Activated CD4-positive, CD25-positive, alpha-beta regulatory T cell treated with anti-CD3 and anti-CD28 coated beads, Interleukin-2, amount 50 U/mL, for 24 hours (primary cell): ENCODE measurements around the gene UBE2J1.
"Not testable (repeated sequence)": the region's sequence is repeated elsewhere in the genome, so short reads cannot be mapped to it uniquely, and the experiment has no call there.

Experiments
- ATAC-seq, 2 donors: fragments of 150-1000 bp; cut with Tn5 transposase; one replicate each; pipeline ENCODE4 v1.10.0; 2021; ENCODE audit warnings: mild to moderate bottlenecking in 1 of 2, moderate library complexity in 1 of 2

Gene UBE2J1, protein sequence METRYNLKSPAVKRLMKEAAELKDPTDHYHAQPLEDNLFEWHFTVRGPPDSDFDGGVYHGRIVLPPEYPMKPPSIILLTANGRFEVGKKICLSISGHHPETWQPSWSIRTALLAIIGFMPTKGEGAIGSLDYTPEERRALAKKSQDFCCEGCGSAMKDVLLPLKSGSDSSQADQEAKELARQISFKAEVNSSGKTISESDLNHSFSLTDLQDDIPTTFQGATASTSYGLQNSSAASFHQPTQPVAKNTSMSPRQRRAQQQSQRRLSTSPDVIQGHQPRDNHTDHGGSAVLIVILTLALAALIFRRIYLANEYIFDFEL

DNA sequence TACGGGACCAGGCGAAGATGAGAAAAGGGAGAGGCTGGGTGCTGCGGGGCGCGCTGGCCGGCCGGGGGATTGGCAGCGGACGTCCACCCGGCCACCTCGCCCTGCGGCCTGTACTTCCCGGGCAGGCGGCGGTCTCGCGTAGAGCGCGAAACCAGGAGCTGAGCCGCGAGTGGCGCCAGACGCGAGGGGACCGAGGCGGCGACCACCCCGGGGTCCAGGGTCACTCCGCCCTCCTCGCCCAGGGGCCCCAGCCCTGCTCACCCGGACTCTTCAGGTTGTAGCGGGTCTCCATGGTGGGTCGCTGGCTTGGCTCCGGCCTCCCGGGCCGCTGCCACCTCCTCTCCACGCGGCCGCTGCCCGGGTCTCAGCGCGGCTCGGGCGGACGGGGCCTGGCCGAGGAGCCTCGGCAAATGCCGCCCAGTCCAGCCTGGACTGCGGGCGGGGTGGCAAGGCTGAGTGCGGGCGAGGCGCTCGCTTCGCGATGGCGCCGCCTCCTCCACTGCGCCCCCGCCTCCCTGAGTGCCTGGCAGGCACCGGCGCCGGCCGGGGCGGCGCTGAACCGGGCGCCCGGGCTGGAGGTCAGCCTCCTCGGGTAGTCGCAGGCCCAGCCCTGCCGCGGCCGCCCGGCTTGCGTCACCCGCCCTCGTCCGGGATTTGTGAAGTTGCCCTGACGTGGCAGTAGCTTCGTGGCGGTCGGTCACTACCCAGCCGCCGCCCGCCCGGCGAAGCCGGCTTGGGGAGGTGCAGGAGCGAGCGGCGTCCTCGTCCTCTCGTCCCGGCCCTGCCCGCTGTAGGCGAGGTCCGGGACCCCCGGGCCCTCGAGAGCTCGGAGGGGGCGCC is at the start of gene UBE2J1:
UBE2J1 (minus strand) TSS at position 445 of the 840 bp plus-strand sequence; CDS start at position 292, 153 bp downstream.
- peak; percentile 84 to 87 for ATAC-seq

DNA sequence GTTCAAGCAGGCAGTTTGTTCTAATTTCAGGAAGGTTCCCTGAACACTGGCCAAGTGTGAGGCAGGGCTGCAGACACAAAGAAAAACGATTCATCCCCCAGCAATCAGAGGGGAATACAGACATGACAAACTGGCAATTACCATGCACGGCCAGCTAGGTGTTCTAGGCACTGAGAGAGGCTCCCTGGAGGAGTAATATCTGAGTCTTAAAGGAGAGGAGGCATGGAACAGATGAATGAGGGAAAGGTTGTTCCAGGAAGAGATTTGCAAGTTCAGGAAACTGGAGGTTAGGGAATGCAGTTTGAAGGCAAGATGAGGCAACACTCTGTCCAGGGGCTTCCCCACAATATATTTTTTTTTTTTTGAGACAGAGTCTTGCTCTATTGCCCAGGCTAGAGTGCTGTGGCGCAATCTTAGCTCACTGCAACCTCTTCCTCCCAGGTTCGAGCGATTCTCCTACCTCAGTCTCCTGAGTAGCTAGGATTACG is 48.4 kb upstream of the UBE2J1 start:
- no peak for ATAC-seq

DNA sequence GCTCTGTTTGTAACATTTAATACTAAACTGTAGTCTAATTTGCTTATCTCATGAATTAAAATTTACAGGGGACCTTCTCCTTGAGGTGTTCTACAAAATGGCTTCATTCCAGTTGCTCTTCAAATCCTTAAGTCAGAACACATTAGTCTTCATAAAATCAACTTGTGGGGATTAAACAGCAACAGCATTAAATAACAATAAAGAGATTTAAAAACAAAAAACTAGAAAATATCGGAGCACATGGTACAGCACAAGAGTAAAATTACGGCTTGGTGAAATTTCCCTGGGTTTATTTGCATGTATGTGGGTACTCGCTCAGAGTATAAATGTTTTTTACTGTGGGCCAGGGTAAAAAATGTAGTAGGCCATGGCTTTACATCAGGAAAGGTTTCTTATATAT is 47.5 kb upstream of the UBE2J1 start:
- ATAC-seq, result no peak

DNA sequence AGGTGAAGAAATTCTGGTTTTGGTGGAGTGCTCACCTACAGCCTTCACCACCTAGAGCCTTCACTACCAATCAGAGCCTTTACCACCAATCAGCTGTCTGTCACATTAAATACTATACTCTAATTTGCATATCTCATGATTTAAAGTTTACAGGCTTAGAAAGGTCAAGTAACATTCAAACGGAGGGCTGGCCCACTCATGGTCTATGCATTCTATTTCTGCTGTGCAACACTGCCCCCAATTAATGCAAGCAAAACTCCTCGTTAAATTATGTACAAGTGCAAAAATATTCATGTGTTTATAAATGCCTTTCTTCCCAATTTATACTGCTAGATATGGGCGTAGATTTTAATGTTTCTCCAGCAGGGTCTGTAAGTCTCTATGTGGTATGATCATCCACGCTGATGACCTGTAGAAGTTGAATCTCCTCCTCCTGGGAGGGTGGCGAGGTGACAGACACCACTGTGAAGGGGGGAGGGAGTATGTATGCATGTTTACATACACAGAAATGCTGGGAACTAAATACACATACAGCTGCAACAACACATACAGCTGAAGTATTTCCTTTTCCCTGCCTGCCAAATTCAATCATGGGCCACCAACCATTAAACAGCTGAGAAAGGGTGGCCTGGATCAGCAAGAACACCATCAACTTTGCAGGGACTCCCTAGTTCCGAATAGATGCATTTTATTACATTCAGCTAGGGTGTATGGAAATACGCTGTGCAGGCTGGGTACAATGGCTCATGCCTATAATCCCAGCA is 46.4 kb upstream of the UBE2J1 start:
- ATAC-seq, result no peak

DNA sequence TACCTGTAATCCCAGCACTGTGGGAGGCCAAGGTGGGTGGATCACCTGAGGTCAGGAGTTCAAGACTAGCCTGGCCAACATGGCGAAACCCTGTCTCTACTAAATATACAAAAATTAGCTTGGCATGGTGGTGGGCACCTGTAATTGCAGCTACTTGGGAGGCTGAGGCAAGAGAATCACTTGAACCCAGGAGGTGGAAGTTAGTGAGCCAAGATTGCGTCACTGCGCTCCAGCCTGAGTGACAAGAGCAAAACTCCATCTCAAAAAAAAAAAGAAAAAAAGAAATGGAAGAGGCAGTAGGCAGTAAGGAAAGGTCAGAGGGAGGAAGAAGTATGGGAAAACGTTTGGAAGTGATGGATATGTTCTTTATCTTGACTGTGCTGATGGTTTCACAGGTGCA is 45.4 kb upstream of the UBE2J1 start:
- not testable (repeated sequence) for ATAC-seq

DNA sequence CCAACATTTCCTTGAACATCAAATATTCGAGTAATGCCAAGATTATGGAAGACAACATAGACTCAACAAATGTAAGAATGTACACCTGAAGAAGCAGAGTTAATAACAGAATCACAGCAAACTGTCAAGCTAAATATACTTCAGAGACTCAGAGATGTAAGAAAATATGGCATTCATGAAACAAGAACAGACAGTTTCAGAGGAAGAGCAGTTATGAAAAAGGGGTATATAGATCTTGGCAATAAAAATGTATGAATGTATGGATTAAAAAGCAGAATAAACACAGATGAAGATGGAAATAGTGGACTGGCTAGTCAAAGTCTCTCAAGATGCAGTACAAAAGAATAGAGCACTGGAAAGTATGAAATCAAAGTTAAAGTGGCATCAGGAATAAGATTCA is 41.1 kb upstream of the UBE2J1 start:
- ATAC-seq, result no peak

DNA sequence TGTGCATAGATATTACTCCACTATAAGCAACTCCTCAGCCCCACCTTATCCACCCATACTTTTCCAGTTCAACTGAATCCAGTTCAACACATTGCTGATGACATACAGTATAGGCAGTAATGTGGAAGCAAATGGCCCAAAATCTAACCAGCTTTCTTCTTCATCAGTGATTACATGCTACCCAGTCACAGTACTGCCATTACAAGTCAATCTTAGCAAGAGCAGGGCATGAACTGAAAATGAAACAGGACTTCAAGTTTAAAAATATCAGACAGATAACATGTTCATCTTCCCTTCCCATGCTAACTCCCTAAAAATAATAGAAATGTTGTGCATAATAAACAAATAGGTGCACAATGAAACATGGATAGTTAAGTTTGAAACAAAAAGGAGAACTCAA is 40.3 kb upstream of the UBE2J1 start:
- ATAC-seq, result no peak

DNA sequence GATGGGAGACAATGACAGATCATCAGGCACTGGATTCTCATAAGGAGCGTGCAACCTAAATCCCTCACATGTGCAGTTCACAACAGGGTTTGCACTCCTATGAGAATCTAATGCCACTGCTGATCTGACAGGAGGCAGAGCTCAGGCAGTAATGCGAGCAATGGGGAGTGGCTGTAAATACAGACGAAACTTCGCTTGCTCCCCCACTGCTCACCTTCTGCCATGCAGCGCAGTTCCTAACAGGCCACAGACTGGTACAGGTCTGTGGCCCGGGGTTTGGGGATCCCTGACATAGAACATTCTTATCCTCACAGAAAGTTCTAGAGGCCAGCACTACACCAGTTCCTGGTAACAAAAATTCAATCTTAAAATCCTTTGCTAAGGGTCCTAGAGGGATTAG is 36.3 kb upstream of the UBE2J1 start:
- no peak for ATAC-seq

DNA sequence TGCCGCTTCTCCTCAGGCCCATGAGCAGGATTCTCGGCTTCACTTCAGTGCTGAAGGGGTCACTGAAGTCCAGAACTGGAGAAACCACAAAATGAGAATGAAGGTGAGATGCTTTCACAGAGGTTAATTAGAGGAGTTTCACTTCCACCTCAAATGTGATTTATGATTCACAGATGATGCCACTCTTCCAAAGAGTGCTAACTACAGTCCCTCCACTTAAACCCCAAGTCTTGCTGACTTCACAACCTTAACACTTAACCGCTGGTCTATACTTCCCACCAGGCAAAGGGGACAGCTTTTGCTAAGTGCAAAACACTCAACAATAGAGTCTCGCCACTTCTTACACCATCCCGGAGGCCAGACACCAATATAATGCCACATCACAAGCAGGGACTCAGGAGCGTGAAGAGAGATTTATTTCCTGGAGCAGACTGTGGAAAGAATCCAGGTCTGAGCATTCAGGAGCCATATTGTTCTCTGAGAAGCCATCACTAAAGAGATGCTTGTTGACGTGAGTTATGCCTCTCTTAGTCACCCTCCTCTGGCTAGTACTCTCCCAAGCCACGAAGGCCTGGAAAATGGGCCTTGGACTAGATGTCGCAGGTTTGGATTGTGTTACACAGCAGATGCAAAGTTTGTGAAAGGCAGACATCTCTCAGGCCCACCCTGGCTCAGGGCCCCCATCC is 35.1 kb upstream of the UBE2J1 start:
- peak in 1 of 2 donors; percentile 38 for ATAC-seq

DNA sequence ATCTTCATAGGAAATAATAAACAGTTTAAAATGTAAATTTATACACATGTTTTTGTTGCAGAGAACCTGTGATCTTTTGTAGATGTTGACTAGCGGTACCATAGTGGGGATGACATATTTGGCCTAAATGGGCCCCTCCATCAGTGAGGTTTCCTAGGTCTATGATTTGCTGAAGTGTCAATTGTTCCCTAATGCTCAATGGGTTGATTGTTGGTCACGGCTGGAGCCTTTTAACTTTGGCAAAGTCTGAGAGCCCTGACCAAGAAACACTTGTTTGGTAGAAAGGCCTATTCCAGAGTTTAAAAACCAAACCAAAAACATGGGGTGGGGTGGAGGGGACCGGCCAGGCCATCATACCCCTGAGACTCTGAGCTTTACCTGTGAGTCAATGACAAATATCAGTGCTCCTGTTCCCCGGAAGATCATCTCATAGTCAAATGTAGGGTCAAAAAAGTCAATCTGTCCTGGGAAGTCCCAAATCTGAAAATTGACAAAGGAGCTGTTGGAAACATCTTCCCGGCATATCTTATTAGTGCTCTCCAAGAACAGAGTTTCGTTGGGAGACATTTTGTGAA is 34.5 kb upstream of the UBE2J1 start:
- no peak for ATAC-seq

DNA sequence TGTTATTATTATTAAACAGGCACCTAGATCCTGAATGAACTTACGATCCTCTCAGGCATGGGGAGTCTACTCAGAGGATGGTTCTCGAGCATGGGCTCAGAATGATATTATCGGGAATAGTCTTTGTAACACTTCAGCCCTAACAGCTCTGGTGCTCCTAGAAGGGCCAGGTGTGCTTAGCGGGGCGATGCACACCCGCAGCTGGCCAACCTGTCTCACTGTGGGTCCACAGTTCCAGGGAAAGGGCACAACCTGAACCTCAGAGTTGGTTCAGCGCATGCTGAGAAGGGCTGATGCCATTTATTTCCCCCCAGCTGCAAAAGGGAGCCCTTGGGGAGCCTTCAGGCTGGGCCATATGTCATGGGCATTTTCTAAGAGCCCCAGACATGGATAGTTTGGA is 33.3 kb upstream of the UBE2J1 start:
- ATAC-seq, result no peak

DNA sequence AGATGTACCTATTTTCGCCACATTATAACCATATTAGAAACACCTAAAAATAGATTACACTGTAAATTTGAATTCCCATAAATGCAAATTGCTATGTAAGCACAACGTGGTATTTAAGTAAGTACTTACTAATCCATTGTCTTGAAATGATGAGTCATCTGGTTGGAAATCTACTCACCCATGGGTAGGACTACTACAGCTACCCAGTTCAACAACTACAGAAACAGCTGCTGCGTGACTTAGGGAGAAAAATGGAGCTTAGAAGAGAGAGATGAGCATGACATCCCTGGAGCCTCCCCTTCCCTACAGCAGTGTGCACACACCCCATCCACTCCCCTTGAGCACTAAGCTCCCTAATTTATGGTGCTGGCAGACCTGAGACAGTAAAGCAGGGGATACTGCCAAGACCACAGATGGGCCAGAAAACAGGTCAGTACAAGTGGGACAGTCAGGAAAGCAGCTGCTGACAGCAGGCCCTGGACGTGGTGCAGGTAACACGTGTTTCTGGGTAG is 32.7 kb upstream of the UBE2J1 start:
- ATAC-seq, result peak in 1 of 2 donors; percentile 48

DNA sequence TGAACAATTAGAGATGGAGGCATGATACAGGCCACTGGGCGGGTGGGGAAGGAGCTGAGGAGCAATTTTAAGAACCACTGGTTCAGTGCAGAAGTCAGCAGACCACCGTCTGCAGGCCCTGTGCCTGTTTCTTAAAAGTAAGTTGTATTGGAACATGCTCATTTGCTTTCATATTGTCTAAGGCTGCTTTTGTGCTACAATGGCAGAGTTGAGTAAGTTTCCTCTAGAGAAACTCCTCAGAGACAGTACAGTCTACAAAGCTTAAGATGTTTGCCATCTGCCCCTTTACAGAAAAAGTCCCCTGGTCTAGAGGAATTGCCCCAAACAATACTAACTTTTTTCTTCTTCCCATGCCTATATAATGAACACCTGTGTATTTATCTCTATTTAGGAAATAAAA is 28.5 kb upstream of the UBE2J1 start:
- no peak for ATAC-seq

DNA sequence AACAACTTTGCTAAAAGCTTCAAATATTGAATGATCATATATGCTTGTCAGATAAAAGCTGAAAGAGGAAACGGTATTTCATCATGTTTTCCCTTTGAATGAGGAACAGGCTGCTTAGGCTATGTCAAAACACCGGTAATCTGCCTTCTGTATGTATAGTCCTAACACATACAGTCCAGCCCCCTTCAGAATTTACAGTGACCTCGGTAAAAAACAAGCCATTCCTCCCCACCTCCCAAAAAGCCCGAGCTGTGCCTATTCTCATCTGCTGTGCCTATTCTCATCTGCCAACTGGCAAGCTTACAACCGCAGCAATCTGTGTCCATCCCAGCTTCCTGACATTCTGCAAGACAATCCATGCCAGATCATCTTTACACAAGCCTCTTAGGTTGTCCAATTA is 26.8 kb upstream of the UBE2J1 start:
- ATAC-seq, result no peak

DNA sequence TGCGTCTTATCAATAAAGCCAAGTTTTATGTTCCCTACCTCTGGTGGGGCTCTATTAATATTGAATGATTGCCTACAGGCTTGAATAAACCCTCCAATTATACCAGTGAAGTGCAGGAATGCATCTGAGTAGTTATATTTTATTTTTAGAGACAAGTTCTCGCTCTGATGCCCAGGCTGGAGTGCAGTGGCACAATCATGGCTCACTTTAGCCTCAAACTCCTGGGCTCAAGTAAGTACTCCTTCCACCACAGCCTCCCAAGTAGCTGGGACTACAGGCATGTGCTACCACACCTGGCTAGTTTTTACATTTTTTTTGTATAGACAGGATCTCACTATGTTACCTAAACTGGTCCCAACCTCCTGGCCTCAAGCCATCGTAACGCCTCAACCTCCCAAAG is 26.1 kb upstream of the UBE2J1 start:
- no peak for ATAC-seq

DNA sequence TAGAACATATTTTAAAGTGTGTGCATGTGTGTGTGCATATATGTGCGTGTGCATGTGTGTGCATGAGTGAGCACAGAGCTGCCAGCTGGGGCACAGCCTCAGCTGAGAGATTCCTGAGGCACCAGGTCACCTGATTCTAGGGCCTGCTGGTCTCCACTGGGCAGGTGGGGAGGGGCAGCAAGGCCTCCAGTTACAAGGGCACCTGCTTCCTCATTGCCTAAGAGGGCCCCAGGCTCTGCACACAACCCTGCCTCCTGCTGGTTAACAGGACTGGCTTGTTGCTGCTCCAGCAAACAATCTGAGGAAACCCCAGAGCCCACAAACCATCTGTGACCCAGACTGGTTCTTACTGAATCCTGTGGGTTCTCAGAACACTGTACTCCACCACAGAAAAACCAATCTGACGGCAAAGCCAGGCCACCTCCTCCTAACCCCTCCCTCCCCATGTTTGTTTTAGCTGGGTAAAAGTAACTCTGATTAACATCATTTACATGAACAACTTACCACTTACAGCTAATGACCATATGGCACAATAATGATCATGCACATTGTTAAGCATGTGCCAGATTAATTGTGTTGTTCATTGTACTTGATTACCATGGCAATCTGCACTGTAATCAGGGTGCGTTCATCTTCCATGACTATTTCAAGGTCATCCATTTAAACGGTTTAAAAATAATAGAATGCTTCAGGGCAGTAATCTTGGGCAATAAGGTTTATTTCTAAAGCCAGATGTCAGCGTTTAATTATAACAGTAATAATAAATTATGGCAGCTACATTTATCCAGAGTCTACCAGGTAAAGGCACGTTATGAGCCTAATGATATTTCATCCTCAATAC is 23.1 kb upstream of the UBE2J1 start:
- peak; percentile 76 for ATAC-seq

DNA sequence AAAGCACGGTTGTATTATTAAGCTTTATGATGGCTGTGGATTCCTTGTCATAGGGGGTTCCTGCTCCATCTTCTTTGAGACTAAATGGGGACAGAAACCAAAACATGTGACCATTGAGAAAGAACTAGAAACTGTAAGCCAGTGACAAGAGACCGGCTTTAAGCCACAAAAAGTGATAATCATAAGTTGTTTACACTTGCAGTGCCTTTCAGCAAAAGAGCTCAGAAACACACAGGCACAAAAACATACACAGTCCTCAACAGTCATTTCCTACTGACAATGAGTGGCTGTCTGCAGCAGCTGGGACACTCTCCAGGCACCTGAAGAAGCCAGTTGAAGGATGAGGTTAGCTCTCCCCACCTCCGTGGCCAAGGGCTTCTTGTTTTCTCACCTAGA is 20.0 kb upstream of the UBE2J1 start:
- ATAC-seq, result peak; percentile 37 to 54

DNA sequence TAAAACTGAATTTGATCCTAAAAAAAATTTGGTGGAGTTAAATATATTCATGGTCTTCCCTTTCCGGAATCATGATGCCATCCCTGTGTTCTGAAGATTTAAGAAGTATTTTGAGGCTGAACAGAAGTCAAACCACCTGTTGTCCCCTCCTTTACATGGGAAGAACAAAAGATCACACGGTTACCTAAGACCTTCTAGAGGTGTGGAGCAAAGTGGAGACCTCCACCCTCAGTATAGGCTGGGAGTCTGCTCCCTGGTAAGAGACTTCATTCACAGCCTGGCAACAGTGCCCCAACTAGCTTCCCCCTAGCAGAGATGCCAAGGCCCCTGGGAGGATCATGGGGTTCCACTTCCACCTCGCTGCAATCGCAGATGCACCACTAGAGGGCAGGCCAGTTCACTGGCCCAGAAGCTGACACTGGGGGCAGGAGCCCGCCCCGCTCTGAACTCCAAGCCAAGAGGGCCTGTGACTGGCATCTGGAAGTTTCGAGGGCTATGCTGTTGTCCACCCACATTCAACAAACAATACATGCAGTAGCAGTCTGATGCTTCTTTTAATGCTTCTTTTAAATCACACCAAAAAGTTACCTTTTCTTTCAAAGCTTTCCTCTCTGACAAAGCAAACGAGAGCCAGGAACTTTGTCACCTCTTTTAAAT is 19.5 kb upstream of the UBE2J1 start:
- peak; percentile 76 to 84 for ATAC-seq

DNA sequence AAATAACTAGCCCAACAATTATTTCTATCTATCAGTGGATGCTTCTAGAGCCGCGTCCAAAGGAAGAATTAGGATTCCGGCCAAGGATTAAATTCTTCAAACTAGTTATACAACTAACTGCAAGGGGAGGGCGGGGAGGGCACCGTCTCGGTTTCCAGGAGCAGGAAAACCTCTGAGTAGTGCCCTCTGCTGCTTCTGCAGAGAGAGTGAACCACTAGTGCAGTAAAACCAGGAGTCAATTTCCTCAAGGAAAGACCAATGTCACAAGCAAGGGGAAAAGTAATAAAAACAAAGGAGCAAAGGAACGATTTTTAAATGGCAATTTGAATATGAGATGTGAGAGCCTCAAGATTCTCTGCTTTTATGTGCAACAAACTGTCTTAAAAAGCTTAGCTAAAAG is 16.5 kb upstream of the UBE2J1 start:
- no peak for ATAC-seq

DNA sequence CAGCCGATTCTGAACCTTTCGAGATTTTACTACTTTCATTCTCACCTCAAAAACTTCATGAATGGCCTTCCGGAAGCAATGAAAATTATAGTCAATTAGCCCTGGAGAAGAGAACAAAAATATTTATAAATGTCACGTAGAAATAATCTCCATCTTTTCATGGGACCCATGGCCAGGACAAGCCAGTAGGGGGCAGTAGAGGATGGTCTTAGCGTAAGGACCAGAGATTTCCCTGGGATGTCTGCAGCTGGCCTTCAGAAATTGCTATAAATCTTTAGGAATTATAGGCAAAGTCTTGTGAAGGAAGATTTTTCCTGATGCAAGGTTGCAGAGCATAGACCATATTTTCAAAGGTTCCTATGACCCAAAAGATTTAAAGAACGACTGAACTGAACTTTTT is 15.6 kb upstream of the UBE2J1 start:
- ATAC-seq, result no peak

DNA sequence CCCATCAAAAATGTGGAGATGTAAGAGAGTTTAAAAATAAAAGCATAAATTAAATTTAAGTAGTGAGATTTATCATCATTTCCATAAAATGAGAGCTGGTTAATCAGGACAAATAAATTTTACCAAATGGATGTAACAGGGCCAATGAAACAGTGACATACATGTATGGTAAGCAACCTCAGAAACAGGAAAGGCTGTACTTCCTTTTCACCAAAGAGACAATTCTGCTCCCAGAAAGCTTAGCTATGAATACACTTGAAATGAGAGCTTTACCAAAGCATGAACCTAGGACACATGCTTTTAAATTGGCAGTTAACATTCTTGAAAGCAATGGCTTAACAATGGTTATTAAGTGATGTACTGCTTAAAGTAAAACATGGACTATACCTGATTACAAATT is 12.1 kb upstream of the UBE2J1 start:
- ATAC-seq, result no peak
